HepG2 (cell line): ENCODE measurements around the gene GRIN2D. TPM values are rescaled to one million over a fixed set of nuclear protein-coding genes. Genes with fewer than 3 reads are reported as not detected.

Source experiments
- BRD4 ChIP-seq: sonication (generic); formaldehyde crosslinking; IDR thresholded peaks from 2 replicates; pipeline ENCODE4 v1.4.0; 2020; ENCODE audit warnings: missing genetic modification reagents
- DZIP1 ChIP-seq: sonication (generic); formaldehyde crosslinking; IDR thresholded peaks from 2 replicates; pipeline ENCODE4 v1.5.0; 2020; ENCODE audit warnings: mild to moderate bottlenecking, missing genetic modification reagents
- HIC2 ChIP-seq: sonication (generic); formaldehyde crosslinking; IDR thresholded peaks from 2 replicates; pipeline ENCODE4 v1.9.0; 2022; ENCODE audit warnings: low read depth, missing genetic modification reagents
- KLF11 ChIP-seq: IDR thresholded peaks from 2 replicates; pipeline ENCODE4 v1.6.1; 2016; ENCODE audit warnings: missing compliant biosample characterization
- KLF16 ChIP-seq, 2 experiments: sonication (generic) in 1 of 2; formaldehyde crosslinking in 1 of 2; IDR thresholded peaks; 2 replicates each; pipeline versions ENCODE4 v1.6.1 to v1.8.0; 2016 to 2023; ENCODE audit warnings: missing genetic modification reagents in 2 of 2, missing compliant biosample characterization in 1 of 2
- MEF2D ChIP-seq: sonication (generic); formaldehyde crosslinking; IDR thresholded peaks from 2 replicates; pipeline ENCODE4 v1.5.1; 2020; ENCODE audit warnings: mild to moderate bottlenecking, missing genetic modification reagents
- TGIF2 ChIP-seq: IDR thresholded peaks from 2 replicates; pipeline ENCODE4 v1.6.1; 2016; ENCODE audit warnings: control low read depth, missing compliant biosample characterization
- TMF1 ChIP-seq: sonication (generic); formaldehyde crosslinking; IDR thresholded peaks from 2 replicates; pipeline ENCODE4 v1.8.1; 2022; ENCODE audit warnings: low read depth, missing genetic modification reagents
- ZBTB34 ChIP-seq: sonication (generic); formaldehyde crosslinking; IDR thresholded peaks from 2 replicates; pipeline ENCODE4 v1.8.0; 2022; ENCODE audit warnings: mild to moderate bottlenecking, missing genetic modification reagents
- ZBTB42 ChIP-seq: sonication (generic); formaldehyde crosslinking; IDR thresholded peaks from 2 replicates; pipeline ENCODE4 v1.5.0; 2020; ENCODE audit warnings: mild to moderate bottlenecking, missing genetic modification reagents
- ZFX ChIP-seq: sonication (generic); formaldehyde crosslinking; IDR thresholded peaks from 2 replicates; pipeline ENCODE4 v1.4.0; 2020; ENCODE audit warnings: mild to moderate bottlenecking, low read depth, missing genetic modification reagents, moderate library complexity
- ZNF580 ChIP-seq: IDR thresholded peaks from 2 replicates; pipeline ENCODE4 v1.6.1; 2016; ENCODE audit warnings: low read depth, borderline replicate concordance
- ZNF605 ChIP-seq: sonication (generic); formaldehyde crosslinking; IDR thresholded peaks from 2 replicates; pipeline ENCODE4 v1.8.0; 2022; ENCODE audit warnings: mild to moderate bottlenecking, missing genetic modification reagents
- ZNF850 ChIP-seq: sonication (generic); formaldehyde crosslinking; conservative IDR thresholded peaks from 2 replicates; pipeline ENCODE4 v1.9.0; 2021; ENCODE audit warnings: mild to moderate bottlenecking, missing genetic modification reagents
- polyA plus RNA-seq, 8 experiments: library from polyadenylated mRNA; depleted of rRNA in 3 of 8; stranded (reverse) in 7 of 8; unstranded in 1 of 8; fragments of >200 nt; fragmentation: Illumina TruSeq in 4 of 8; extraction: Trizol in 4 of 8; gene quantifications; 2 replicates each; pipeline versions ENCODE4 v1.2.1 to v1.2.3, GENCODE V29; 2011 to 2016; ENCODE audit warnings: low read depth in 4 of 8, missing spikeins in 1 of 8, mixed read lengths in 1 of 8; ENCODE audit not compliant: insufficient read depth in 1 of 8
- total RNA-seq, 5 experiments: library from RNA; depleted of rRNA; stranded (reverse); fragments of >200 nt; fragmentation: Illumina TruSeq; extraction: Trizol; gene quantifications; 2 replicates each; pipeline ENCODE4 v1.2.3, GENCODE V29; 2016; ENCODE audit warnings: low read depth in 1 of 5

The GRIN2D gene
- total and polyA plus RNA-seq, 2 of the 13 experiments (the other 11 are each of a cell fraction or from before 2014, with no cell fraction given), result 0.02 to 0.13 TPM

GRCh38 chr19:48391100-48392005 is 2.1 kb upstream of the GRIN2D start, which contains the start of gene KDELR1 (continued):
- TF ChIP-seq ZNF605 (CRISPR knock-in tag) (peak; percentile 84; the same call in 1 of the 2 replicates), HIC2 (CRISPR knock-in tag) (0 out of 2 replicates have a peak, but pooled peaks have one; percentile 3), ZNF580 (CRISPR knock-in tag) (no peak), TMF1 (CRISPR knock-in tag) (no peak), ZFX (CRISPR knock-in tag) (no peak), KLF11 (CRISPR knock-in tag) (no peak), TGIF2 (CRISPR knock-in tag) (no peak), ZBTB34 (CRISPR knock-in tag) (no peak), MEF2D (no peak), BRD4 (CRISPR knock-in tag) (no peak), KLF16 (CRISPR knock-in tag; IDR thresholded peaks at IDR 0.05) (peak in 1 of 2 experiments; percentile 1; a peak in 1 of 4 replicates), ZBTB42 (CRISPR knock-in tag) (no peak; the same call in 1 of the 2 replicates), DZIP1 (CRISPR knock-in tag) (no peak), ZNF850 (CRISPR knock-in tag) (no peak)
